Measurements from ENCODE around the gene TLE3. TPM values are rescaled to one million over a fixed set of nuclear protein-coding genes. Genes with fewer than 3 reads are reported as not detected.

Gene TLE3
- total and polyA plus RNA-seq, 2 of the 4 experiments (the other 2 are of a cell fraction), result 6.5 to 16.3 TPM

GRCh38 chr15:70092464-70093027 is 5.2 kb downstream of the TLE3 start:
- peaks cover 73% of the 10 kb centered on the region for H4K20me1 ChIP-seq (ENCODE audit: insufficient read depth, low read length)
- peaks cover 41% of the 10 kb centered on the region for H3K4me1 ChIP-seq (ENCODE audit: control insufficient read depth, insufficient read depth, low read length)
- no peaks in the 10 kb centered on the region for H3K9me3 ChIP-seq (ENCODE audit: control insufficient read depth, insufficient read depth, low read length)
- no peak overlapping the region for H3K4ac ChIP-seq (ENCODE audit: low read depth, low read length)
- H3K36me3 ChIP-seq (ENCODE audit: control insufficient read depth, insufficient read depth, low read length), result peaks cover 21% of the 10 kb centered on the region
- ChIA-PET CTCF (no interaction called here), POLR2A (ENCODE audit: unreplicated experiment) (no interaction called here)
- no peak overlapping the region for H3K9ac ChIP-seq (ENCODE audit: low read depth, low read length)
- H3K23ac ChIP-seq (ENCODE audit: low read depth, low read length), result no peak overlapping the region
- H3K4me2 ChIP-seq (ENCODE audit: low read depth, low read length), result peak overlapping the region; percentile 53; the same call in 1 of the 2 replicates
- H3K27ac ChIP-seq (ENCODE audit: insufficient read depth, low read length), result no peak overlapping the region
- intact Hi-C loops (cut with micrococcal nuclease), result loop anchor here (10.0 kb wide), 1 partner anchor 328 kb away; no protein-coding TSS in a partner anchor
- H2BK120ac ChIP-seq (ENCODE audit: low read depth, low read length), result no peak overlapping the region
- peak; percentile 69 for DNase-seq
- WGBS, 2 experiments (ENCODE audit: extremely low coverage in 2 of 2, insufficient read length in 1 of 2), result 14% methylated on average over 2 of the region's 6 CpGs; no CpG with 5 or more reads in 1 of the 2 experiments
- H2BK15ac ChIP-seq (ENCODE audit: low read depth, low read length), result no peak overlapping the region
- dilution Hi-C loops (cut with HindIII; ENCODE audit: low sequenced_read_pairs, unreplicated experiment), result no loop called here
- no peak overlapping the region for H3K4me3 ChIP-seq (ENCODE audit: insufficient read depth, low read depth, low read length)
- H2AK5ac ChIP-seq (ENCODE audit: low read depth, low read length), result peak overlapping the region; percentile 46; the same call in 1 of the 2 replicates
- no peak overlapping the region for H2BK5ac ChIP-seq (ENCODE audit: low read depth, low read length, poor library complexity, severe bottlenecking)
- H3K27me3 ChIP-seq (ENCODE audit: control insufficient read depth, insufficient read depth, low read length), result no peaks in the 10 kb centered on the region
- ATAC-seq (ENCODE audit: low read depth), result no peak
- H4K5ac ChIP-seq (ENCODE audit: low read depth, low read length), result no peak overlapping the region
- H4K91ac ChIP-seq (ENCODE audit: insufficient read depth, low read depth, low read length), result no peak overlapping the region
- H4K8ac ChIP-seq (ENCODE audit: low read depth in 2 of 2, low read length in 2 of 2), result peak overlapping the region in 1 of 2 experiments; percentile 3; a peak in 1 of 4 replicates
- in situ Hi-C loops (cut with MboI; ENCODE audit: low sequenced_read_pairs), result loop anchor here (25.0 kb wide), 1 partner anchor 395 kb away; no protein-coding TSS in a partner anchor
- H3K9me1 ChIP-seq (ENCODE audit: insufficient read depth, low read length), result peaks cover 37% of the 10 kb centered on the region
- H2AFZ ChIP-seq (replicated peaks; ENCODE audit: low read length, poor library complexity), result no peak overlapping the region
- H3K79me1 ChIP-seq (ENCODE audit: low read depth in 1 of 2, low read length in 2 of 2), result peaks cover 40 to 77% of the 10 kb centered on the region in 2 experiments
- H3K56ac ChIP-seq (ENCODE audit: extremely low read depth, insufficient read depth, low read length), result no peak overlapping the region
- no peak overlapping the region for H3K14ac ChIP-seq (replicated peaks; ENCODE audit: low read depth, low read length)
- no TSS peak for BruUV-seq (replicated peaks)
- no peak overlapping the region for H2BK20ac ChIP-seq (ENCODE audit: low read depth, low read length)
- TF ChIP-seq CTCF (conservative IDR thresholded peaks at IDR 0.05; ENCODE audit: low read depth, low read length) (no peak), POLR2A (IDR thresholded peaks at IDR 0.05; ENCODE audit: low read depth, low read length) (no peak), RFX5 (IDR thresholded peaks at IDR 0.05; ENCODE audit: low read depth, low read length) (no peak), CEBPB (IDR thresholded peaks at IDR 0.05; ENCODE audit: low read depth, low read length) (no peak), RAD21 (IDR thresholded peaks at IDR 0.05; ENCODE audit: low read length) (no peak), CHD1 (IDR thresholded peaks at IDR 0.05; ENCODE audit: low read depth, low read length) (no peak), MXI1 (IDR thresholded peaks at IDR 0.05; ENCODE audit: borderline replicate concordance, low read depth, low read length) (no peak), USF2 (IDR thresholded peaks at IDR 0.05; ENCODE audit: low read depth, low read length) (no peak), MAZ (IDR thresholded peaks at IDR 0.05; ENCODE audit: borderline replicate concordance, low read depth, low read length) (no peak), RCOR1 (IDR thresholded peaks at IDR 0.05; ENCODE audit: insufficient replicate concordance, low read length) (no peak), SMC3 (IDR thresholded peaks at IDR 0.05; ENCODE audit: low read depth, low read length) (no peak), MAFK (IDR thresholded peaks at IDR 0.05; ENCODE audit: low read depth, low read length) (no peak), FOS (IDR thresholded peaks at IDR 0.05; ENCODE audit: low read depth, low read length) (no peak), BHLHE40 (IDR thresholded peaks at IDR 0.05; ENCODE audit: low read depth, low read length) (no peak), NFE2L2 (IDR thresholded peaks at IDR 0.05; ENCODE audit: low read depth, low read length) (no peak)
- peak overlapping the region; percentile 11 for H2AK9ac ChIP-seq (replicated peaks; ENCODE audit: low read depth, low read length, poor library complexity)
- no peak overlapping the region; the same call in 1 of the 2 replicates for H3K18ac ChIP-seq (ENCODE audit: low read depth, low read length)
